ENCODE measurements around the gene OR10H3. TPM values are rescaled to one million over a fixed set of nuclear protein-coding genes. Genes with fewer than 3 reads are reported as not detected.

OR10H3 gene, protein sequence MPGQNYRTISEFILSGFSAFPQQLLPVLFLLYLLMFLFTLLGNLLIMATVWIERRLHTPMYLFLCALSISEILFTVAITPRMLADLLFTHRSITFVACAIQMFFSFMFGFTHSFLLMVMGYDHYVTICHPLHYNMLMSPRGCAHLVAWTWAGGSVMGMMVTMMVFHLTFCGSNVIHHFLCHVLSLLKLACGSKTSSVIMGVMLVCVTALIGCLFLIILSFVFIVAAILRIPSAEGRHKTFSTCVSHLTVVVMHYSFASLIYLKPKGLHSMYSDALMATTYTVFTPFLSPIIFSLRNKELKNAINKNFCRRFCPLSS
- total RNA-seq: not detected
- polyA plus RNA-seq: not detected
- long read RNA-seq, donor 1: 0 reads
- long read RNA-seq, donor 2: 0 reads

- Histone ChIP-seq H3K4me3 (ENCODE audit: low read length in 2 of 2) (no peak within 1 kb of the TSS), H3K9me3 (ENCODE audit: control insufficient read depth, low read length) (peaks cover 4% of the 10 kb centered on the region), H3K36me3 (ENCODE audit: control insufficient read depth in 1 of 2, insufficient read depth in 2 of 2, low read length in 1 of 2) (no peaks in the 10 kb centered on the region), H3K4me1 (ENCODE audit: control insufficient read depth in 1 of 2, insufficient read depth in 2 of 2, low read length in 2 of 2) (no peaks in the 10 kb centered on the region), H3K27me3 (ENCODE audit: control insufficient read depth in 1 of 2, insufficient read depth in 2 of 2, low read length in 1 of 2) (no peaks in the 10 kb centered on the region), H3K27ac (ENCODE audit: low read depth in 1 of 2, low read length in 2 of 2) (no peak within 1 kb of the TSS)
- DNase-seq: no peak
- ATAC-seq (ENCODE audit: low FRiP score): no peak
- WGBS, 2 donors: 53 to 55% methylated on average over 4 of the region's 4 CpGs
- intact Hi-C loops (cut with DNase I): no loop called here
These were observed at the start of gene OR10H3 for GRCh38 chr19:15737722-15738121. OR10H3 (plus strand) TSS chr19:15737985; CDS start chr19:15741393, 3,408 bp downstream.

DNA sequence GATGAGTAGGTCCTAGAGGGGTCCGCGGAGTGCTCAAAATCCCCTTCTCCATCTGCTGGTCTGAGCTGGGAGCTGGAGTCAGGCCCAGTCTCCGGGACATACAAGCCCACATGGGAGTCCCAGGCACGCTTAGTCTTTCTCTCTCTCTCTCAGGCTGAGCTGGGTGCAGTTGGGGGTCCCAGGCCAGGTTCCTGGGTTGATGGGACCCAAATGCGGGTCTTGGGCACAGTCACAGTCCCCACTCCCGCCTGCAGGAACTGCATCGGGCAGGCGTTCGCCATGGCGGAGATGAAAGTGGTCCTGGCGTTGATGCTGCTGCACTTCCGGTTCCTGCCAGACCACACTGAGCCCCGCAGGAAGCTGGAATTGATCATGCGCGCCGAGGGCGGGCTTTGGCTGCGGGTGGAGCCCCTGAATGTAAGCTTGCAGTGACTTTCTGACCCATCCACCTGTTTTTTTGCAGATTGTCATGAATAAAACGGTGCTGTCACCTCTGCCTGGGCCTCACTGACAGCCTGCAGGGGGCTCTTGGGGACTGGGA lies 41.1 kb upstream of the OR10H3 start:
- Histone ChIP-seq H3K27me3 (ENCODE audit: control insufficient read depth in 1 of 2, insufficient read depth in 2 of 2, low read length in 1 of 2) (no peaks in the 10 kb centered on the region), H3K4me3 (ENCODE audit: low read length in 2 of 2) (no peak overlapping the region), H3K36me3 (ENCODE audit: control insufficient read depth in 1 of 2, insufficient read depth in 2 of 2, low read length in 1 of 2) (no peaks in the 10 kb centered on the region), H3K27ac (ENCODE audit: low read depth in 1 of 2, low read length in 2 of 2) (no peak overlapping the region), H3K4me1 (ENCODE audit: control insufficient read depth in 1 of 2, insufficient read depth in 2 of 2, low read length in 2 of 2) (no peaks in the 10 kb centered on the region), H3K9me3 (ENCODE audit: control insufficient read depth, low read length) (no peaks in the 10 kb centered on the region)
- intact Hi-C loops (cut with DNase I): no loop called here
- DNase-seq: no peak
- 67 to 68% methylated on average over 19 of the region's 19 CpGs for WGBS, 2 donors
- no peak for ATAC-seq (ENCODE audit: low FRiP score)

DNA sequence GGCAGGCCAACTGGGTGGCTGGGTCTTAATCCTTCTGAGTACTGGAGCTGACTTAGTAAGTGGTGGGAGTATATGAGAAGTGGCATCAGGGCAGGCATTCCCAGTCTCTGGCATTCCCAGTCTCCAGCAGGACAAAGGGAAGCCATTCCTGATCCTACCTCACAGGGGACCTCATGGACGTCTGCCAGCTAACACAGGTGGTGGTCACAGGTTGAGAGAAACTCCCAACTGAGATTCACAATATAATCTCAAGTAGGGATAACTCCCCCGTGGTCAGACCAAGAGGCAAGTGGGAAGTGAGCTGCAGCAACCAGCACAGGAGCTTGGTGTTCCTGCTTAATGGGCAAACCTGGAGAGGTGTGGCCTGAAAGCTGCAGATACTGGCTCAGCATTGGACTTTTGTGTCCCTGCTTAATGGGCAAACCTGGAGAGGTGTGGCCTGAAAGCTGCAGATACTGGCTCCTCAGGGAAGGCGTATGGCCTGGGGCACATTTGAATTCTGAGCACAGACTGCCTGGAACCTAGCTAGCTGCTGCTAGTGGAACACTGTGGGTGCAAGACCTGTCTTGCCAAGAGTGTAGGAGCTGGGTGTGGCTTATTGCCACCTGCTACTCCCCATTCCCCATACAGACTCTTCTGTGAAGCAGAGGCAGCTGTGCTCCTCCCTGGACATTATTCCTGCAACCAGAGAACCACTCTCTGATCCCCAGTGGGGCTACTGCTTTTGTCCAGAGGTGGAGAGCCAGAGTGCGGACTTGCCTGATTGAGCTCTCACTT lies 35.8 kb upstream of the OR10H3 start:
- no peak overlapping the region for H3K4me3 ChIP-seq (ENCODE audit: low read length in 2 of 2)
- no peaks in the 10 kb centered on the region for H3K27me3 ChIP-seq (ENCODE audit: control insufficient read depth in 1 of 2, insufficient read depth in 2 of 2, low read length in 1 of 2)
- ATAC-seq (ENCODE audit: low FRiP score): no peak
- DNase-seq: no peak
- no peak overlapping the region for H3K27ac ChIP-seq (ENCODE audit: low read depth in 1 of 2, low read length in 2 of 2)
- intact Hi-C loops (cut with DNase I): no loop called here
- H3K4me1 ChIP-seq (ENCODE audit: control insufficient read depth in 1 of 2, insufficient read depth in 2 of 2, low read length in 2 of 2): no peaks in the 10 kb centered on the region
- H3K36me3 ChIP-seq (ENCODE audit: control insufficient read depth in 1 of 2, insufficient read depth in 2 of 2, low read length in 1 of 2): no peaks in the 10 kb centered on the region
- 43 to 66% methylated on average over 4 of the region's 4 CpGs for WGBS, 2 donors
- no peaks in the 10 kb centered on the region for H3K9me3 ChIP-seq (ENCODE audit: control insufficient read depth, low read length)

- Histone ChIP-seq H3K27ac (ENCODE audit: low read depth in 1 of 2, low read length in 2 of 2) (no peak overlapping the region), H3K4me1 (ENCODE audit: control insufficient read depth in 1 of 2, insufficient read depth in 2 of 2, low read length in 2 of 2) (no peaks in the 10 kb centered on the region), H3K4me3 (ENCODE audit: low read length in 2 of 2) (no peak overlapping the region), H3K36me3 (ENCODE audit: control insufficient read depth in 1 of 2, insufficient read depth in 2 of 2, low read length in 1 of 2) (no peaks in the 10 kb centered on the region), H3K27me3 (ENCODE audit: control insufficient read depth in 1 of 2, insufficient read depth in 2 of 2, low read length in 1 of 2) (no peaks in the 10 kb centered on the region), H3K9me3 (ENCODE audit: control insufficient read depth, low read length) (no peaks in the 10 kb centered on the region)
- DNase-seq (peak; percentile 80 to 88), ATAC-seq (ENCODE audit: low FRiP score) (peak; percentile 38)
- 6 to 14% methylated on average over 7 of the region's 7 CpGs for WGBS, 2 donors
- intact Hi-C loops (cut with DNase I): no loop called here
These were observed 35.3 kb upstream of the OR10H3 start for GRCh38 chr19:15702534-15702930.

GRCh38 chr19:15714638-15715037 lies 23.1 kb upstream of the OR10H3 start:
- Histone ChIP-seq H3K4me3 (ENCODE audit: low read length in 2 of 2) (no peak overlapping the region), H3K36me3 (ENCODE audit: control insufficient read depth in 1 of 2, insufficient read depth in 2 of 2, low read length in 1 of 2) (no peaks in the 10 kb centered on the region), H3K9me3 (ENCODE audit: control insufficient read depth, low read length) (peaks cover 3% of the 10 kb centered on the region), H3K4me1 (ENCODE audit: control insufficient read depth in 1 of 2, insufficient read depth in 2 of 2, low read length in 2 of 2) (no peaks in the 10 kb centered on the region), H3K27ac (ENCODE audit: low read depth in 1 of 2, low read length in 2 of 2) (no peak overlapping the region), H3K27me3 (ENCODE audit: control insufficient read depth in 1 of 2, insufficient read depth in 2 of 2, low read length in 1 of 2) (no peaks in the 10 kb centered on the region)
- DNase-seq (no peak), ATAC-seq (ENCODE audit: low FRiP score) (no peak)
- 55 to 60% methylated on average over 3 of the region's 3 CpGs for WGBS, 2 donors
- intact Hi-C loops (cut with DNase I): no loop called here

DNA sequence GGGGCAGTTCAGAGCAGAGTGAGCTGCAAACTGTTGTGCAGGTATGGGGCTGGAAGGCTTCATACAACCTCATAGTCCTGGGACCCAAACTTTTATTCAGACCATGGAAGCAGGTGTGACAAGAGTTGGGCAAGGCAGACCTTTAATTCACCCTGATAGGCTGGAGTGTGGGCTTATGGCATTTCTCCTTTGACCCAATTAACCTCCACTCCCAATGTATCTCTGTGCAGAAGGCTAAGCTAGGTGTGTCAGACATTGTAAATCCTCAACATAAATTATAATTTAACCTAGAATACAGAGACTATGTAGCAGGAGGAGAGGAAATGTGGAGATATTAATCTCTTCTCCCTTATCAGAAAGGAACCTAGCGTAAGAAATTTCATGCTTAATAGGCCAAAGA lies 22.1 kb upstream of the OR10H3 start:
- no peaks in the 10 kb centered on the region for H3K4me1 ChIP-seq (ENCODE audit: control insufficient read depth in 1 of 2, insufficient read depth in 2 of 2, low read length in 2 of 2)
- H3K27ac ChIP-seq (ENCODE audit: low read depth in 1 of 2, low read length in 2 of 2): no peak overlapping the region
- H3K27me3 ChIP-seq (ENCODE audit: control insufficient read depth in 1 of 2, insufficient read depth in 2 of 2, low read length in 1 of 2): no peaks in the 10 kb centered on the region
- intact Hi-C loops (cut with DNase I): no loop called here
- WGBS, 2 donors: 83 to 84% methylated on average over 1 of the region's 1 CpG
- DNase-seq (no peak), ATAC-seq (ENCODE audit: low FRiP score) (no peak)
- H3K4me3 ChIP-seq (ENCODE audit: low read length in 2 of 2): no peak overlapping the region
- H3K36me3 ChIP-seq (ENCODE audit: control insufficient read depth in 1 of 2, insufficient read depth in 2 of 2, low read length in 1 of 2): no peaks in the 10 kb centered on the region
- peaks cover 3% of the 10 kb centered on the region for H3K9me3 ChIP-seq (ENCODE audit: control insufficient read depth, low read length)

GRCh38 chr19:15717809-15718208 lies 20.0 kb upstream of the OR10H3 start:
- WGBS, 2 donors: 15 to 17% methylated on average over 6 of the region's 6 CpGs
- DNase-seq (no peak), ATAC-seq (ENCODE audit: low FRiP score) (no peak)

GRCh38 chr19:15721268-15721667 lies 16.5 kb upstream of the OR10H3 start:
- Histone ChIP-seq H3K4me3 (ENCODE audit: low read length in 2 of 2) (no peak overlapping the region), H3K36me3 (ENCODE audit: control insufficient read depth in 1 of 2, insufficient read depth in 2 of 2, low read length in 1 of 2) (no peaks in the 10 kb centered on the region), H3K27me3 (ENCODE audit: control insufficient read depth in 1 of 2, insufficient read depth in 2 of 2, low read length in 1 of 2) (peaks cover 0 to 5% of the 10 kb centered on the region in 2 donors), H3K27ac (ENCODE audit: low read depth in 1 of 2, low read length in 2 of 2) (no peak overlapping the region), H3K9me3 (ENCODE audit: control insufficient read depth, low read length) (peaks cover 6% of the 10 kb centered on the region), H3K4me1 (ENCODE audit: control insufficient read depth in 1 of 2, insufficient read depth in 2 of 2, low read length in 2 of 2) (no peaks in the 10 kb centered on the region)
- no peak for ATAC-seq (ENCODE audit: low FRiP score)
- WGBS, 2 donors: 82 to 86% methylated on average over 1 of the region's 1 CpG
- no peak for DNase-seq
- intact Hi-C loops (cut with DNase I): no loop called here

More at GRCh38 chr19:15717809-15718208, 20.0 kb upstream of the OR10H3 start:
- intact Hi-C loops (cut with DNase I): no loop called here
- H3K36me3 ChIP-seq (ENCODE audit: control insufficient read depth in 1 of 2, insufficient read depth in 2 of 2, low read length in 1 of 2): no peaks in the 10 kb centered on the region
- H3K4me3 ChIP-seq (ENCODE audit: low read length in 2 of 2): no peak overlapping the region
- H3K27ac ChIP-seq (ENCODE audit: low read depth in 1 of 2, low read length in 2 of 2): no peak overlapping the region
- peaks cover 6% of the 10 kb centered on the region for H3K9me3 ChIP-seq (ENCODE audit: control insufficient read depth, low read length)
- no peaks in the 10 kb centered on the region for H3K4me1 ChIP-seq (ENCODE audit: control insufficient read depth in 1 of 2, insufficient read depth in 2 of 2, low read length in 2 of 2)
- peaks cover 0 to 5% of the 10 kb centered on the region in 2 donors for H3K27me3 ChIP-seq (ENCODE audit: control insufficient read depth in 1 of 2, insufficient read depth in 2 of 2, low read length in 1 of 2)

Measured in aorta (tissue), 5 donors.